ENCODE measurements around the gene CALCB. TPM values are rescaled to one million over a fixed set of nuclear protein-coding genes. Genes with fewer than 3 reads are reported as not detected.

The CALCB gene
- total RNA-seq, 1 donor from 2014 or later: not detected

GRCh38 chr11:15071556-15072255, 1.7 kb upstream of the CALCB start:
- no peak for DNase-seq (ENCODE audit: extremely low spot score, unreplicated experiment)
- Mint-ChIP-seq H3K4me1 (ENCODE audit: unreplicated experiment) (no peaks in the 10 kb centered on the region), H3K27ac (no peak overlapping the region), H3K27me3 (peaks cover 19% of the 10 kb centered on the region), H3K9me3 (no peaks in the 10 kb centered on the region), H3K36me3 (no peaks in the 10 kb centered on the region), H3K4me3 (no peak overlapping the region)
- no peak for TF ChIP-seq CTCF (conservative IDR thresholded peaks at IDR 0.05)

GRCh38 chr11:15072551-15073143, 746 bp upstream of the CALCB start:
- Mint-ChIP-seq H3K4me1 (ENCODE audit: unreplicated experiment) (no peaks in the 10 kb centered on the region), H3K9me3 (no peaks in the 10 kb centered on the region), H3K36me3 (no peaks in the 10 kb centered on the region), H3K4me3 (no peak overlapping the region), H3K27ac (no peak overlapping the region), H3K27me3 (peaks cover 28% of the 10 kb centered on the region)
- DNase-seq (ENCODE audit: extremely low spot score, unreplicated experiment): no peak
- TF ChIP-seq CTCF (conservative IDR thresholded peaks at IDR 0.05): no peak

GRCh38 chr11:15074206-15075161, 1.1 kb downstream of the CALCB start:
- DNase-seq (ENCODE audit: extremely low spot score, unreplicated experiment): peak; percentile 90
- H3K9me3 Mint-ChIP-seq: no peaks in the 10 kb centered on the region
- TF ChIP-seq CTCF (conservative IDR thresholded peaks at IDR 0.05): peak; percentile 92
- no peak overlapping the region for H3K4me3 Mint-ChIP-seq
- H3K27me3 Mint-ChIP-seq: peaks cover 38% of the 10 kb centered on the region
- no peak overlapping the region for H3K27ac Mint-ChIP-seq
- no peaks in the 10 kb centered on the region for H3K36me3 Mint-ChIP-seq
- no peaks in the 10 kb centered on the region for H3K4me1 Mint-ChIP-seq (ENCODE audit: unreplicated experiment)

GRCh38 chr11:15075162-15075526, 1.8 kb downstream of the CALCB start:
- H3K9me3 Mint-ChIP-seq: no peaks in the 10 kb centered on the region
- no peak overlapping the region for H3K4me3 Mint-ChIP-seq
- peaks cover 45% of the 10 kb centered on the region for H3K27me3 Mint-ChIP-seq
- DNase-seq (ENCODE audit: extremely low spot score, unreplicated experiment): no peak
- no peaks in the 10 kb centered on the region for H3K36me3 Mint-ChIP-seq
- H3K27ac Mint-ChIP-seq: no peak overlapping the region
- TF ChIP-seq CTCF (conservative IDR thresholded peaks at IDR 0.05): peak; percentile 36
- H3K4me1 Mint-ChIP-seq (ENCODE audit: unreplicated experiment): no peaks in the 10 kb centered on the region

GRCh38 chr11:15091175-15091574, 17.8 kb downstream of the CALCB start:
- H3K4me3 Mint-ChIP-seq: no peak overlapping the region
- DNase-seq (ENCODE audit: extremely low spot score, unreplicated experiment): no peak
- H3K9me3 Mint-ChIP-seq: peaks cover 6% of the 10 kb centered on the region
- no peak for TF ChIP-seq CTCF (conservative IDR thresholded peaks at IDR 0.05)
- peaks cover 23% of the 10 kb centered on the region for H3K27me3 Mint-ChIP-seq
- H3K27ac Mint-ChIP-seq: no peak overlapping the region
- H3K4me1 Mint-ChIP-seq (ENCODE audit: unreplicated experiment): no peaks in the 10 kb centered on the region
- no peaks in the 10 kb centered on the region for H3K36me3 Mint-ChIP-seq

Data from type B pancreatic cell (in vitro differentiated cells).